Stromal cell of bone marrow (primary cell): ENCODE results near the gene REXO4.
A peak's percentile ranks its signal among the peaks of the same experiment; 100 is the strongest.
"Not testable (repeated sequence)": the region's sequence is repeated elsewhere in the genome, so short reads cannot be mapped to it uniquely, and the experiment has no call there.

Experiments used
- DNase-seq: peaks from one replicate; pipeline ENCODE4 v3.0.0-alpha.2; 2012; ENCODE audit warnings: low read depth

Gene REXO4

DNA sequence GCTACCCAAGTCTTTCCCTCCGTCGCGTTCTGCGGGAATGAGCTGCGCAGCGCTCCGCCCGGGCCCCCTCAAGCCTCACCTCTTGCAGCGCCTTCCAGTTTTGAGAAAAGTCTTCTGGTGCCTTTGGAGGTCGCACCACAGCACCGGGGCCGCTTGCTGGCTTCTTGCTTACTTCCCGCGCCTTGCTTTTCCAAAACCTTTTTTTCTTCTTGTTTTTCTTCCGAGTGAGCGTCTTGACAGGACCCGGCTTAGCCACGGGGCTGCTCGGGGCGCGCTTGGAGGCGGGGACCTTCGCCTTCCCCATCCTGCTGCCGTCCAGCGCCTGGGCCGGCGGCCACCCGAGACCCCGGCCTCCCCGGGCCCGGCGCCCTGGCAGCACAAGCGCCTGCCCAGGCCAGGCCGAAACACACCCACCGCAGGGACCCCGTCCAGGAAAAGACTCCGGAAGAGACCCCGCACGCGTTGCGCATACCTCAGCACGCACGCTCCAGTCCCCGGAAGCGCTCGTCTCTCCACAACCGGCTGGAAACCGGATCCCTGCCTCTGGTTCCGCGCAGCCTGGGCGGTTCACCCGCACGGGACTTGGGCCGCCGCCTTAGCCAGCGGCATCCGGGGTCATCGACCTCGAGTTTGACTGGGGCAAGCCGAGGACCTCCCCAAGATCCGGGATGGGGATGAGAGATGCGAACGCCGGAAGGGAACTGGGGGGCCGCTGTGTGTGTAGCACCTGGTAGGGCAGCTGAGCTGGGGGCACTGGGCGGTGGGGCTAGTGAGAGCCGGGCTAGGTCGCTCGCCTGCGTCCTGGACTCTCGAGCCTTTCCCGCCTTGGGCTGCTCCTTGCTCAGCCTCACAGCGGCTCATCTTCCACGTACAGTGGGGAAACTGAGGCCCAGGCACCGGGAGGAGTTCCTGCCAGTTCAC is at the start of gene REXO4:
Gene REXO4 (minus strand): TSS at position 470 of the 921 bp plus-strand sequence. CDS start 166 bp downstream, at position 304.
- peak; percentile 68 for DNase-seq

GRCh38 chr9:133467101-133467500 is 49.3 kb upstream of the REXO4 start:
- DNase-seq = no peak

GRCh38 chr9:133465984-133466383 is 48.2 kb upstream of the REXO4 start:
- DNase-seq = no peak

DNA sequence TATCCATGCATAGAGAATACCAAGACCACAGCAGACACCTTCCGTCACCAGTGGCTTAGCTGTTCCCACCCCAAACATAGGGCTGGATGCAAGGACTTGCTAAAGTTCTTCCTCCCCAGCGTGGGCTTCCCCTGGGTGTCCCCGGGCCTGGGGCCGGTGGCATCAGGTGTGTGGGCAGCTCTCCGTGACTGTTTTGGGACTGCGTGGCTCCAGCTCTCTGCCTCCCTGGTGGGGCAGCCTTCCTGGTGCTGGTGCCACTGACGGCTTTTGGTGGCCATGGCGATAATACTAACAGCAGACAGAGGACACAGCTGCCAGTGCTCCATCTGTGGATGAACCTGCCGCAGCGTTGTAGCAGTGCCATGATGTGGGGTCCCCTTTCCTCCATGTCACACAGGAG is 46.8 kb upstream of the REXO4 start:
- no peak for DNase-seq

- no peak for DNase-seq
These were observed 46.2 kb upstream of the REXO4 start for GRCh38 chr9:133463864-133464615.

- DNase-seq = no peak
These were observed 45.5 kb upstream of the REXO4 start for GRCh38 chr9:133463234-133463863.

DNA sequence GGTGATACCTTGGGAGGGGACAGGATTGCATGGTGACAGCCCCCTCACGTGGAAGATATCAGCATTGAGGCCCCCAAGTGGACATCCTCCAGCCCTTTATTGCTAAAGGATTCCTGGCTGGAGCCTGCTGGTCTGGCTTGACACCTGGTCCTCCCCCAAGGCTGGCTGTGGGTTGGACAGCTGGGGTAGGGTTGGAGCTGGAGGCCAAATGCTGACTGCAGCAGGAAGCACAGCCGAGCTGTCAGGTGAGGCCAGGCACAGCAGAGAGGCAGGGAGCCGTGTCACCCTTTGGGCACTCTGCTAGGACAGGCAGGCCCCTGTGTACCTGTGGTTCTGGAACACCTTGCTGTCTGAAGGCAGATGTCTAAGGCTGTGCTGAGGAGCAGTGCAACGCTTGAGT is 44.2 kb upstream of the REXO4 start:
- DNase-seq = no peak

- no peak for DNase-seq
These were observed 42.8 kb upstream of the REXO4 start for GRCh38 chr9:133460405-133461175.

DNA sequence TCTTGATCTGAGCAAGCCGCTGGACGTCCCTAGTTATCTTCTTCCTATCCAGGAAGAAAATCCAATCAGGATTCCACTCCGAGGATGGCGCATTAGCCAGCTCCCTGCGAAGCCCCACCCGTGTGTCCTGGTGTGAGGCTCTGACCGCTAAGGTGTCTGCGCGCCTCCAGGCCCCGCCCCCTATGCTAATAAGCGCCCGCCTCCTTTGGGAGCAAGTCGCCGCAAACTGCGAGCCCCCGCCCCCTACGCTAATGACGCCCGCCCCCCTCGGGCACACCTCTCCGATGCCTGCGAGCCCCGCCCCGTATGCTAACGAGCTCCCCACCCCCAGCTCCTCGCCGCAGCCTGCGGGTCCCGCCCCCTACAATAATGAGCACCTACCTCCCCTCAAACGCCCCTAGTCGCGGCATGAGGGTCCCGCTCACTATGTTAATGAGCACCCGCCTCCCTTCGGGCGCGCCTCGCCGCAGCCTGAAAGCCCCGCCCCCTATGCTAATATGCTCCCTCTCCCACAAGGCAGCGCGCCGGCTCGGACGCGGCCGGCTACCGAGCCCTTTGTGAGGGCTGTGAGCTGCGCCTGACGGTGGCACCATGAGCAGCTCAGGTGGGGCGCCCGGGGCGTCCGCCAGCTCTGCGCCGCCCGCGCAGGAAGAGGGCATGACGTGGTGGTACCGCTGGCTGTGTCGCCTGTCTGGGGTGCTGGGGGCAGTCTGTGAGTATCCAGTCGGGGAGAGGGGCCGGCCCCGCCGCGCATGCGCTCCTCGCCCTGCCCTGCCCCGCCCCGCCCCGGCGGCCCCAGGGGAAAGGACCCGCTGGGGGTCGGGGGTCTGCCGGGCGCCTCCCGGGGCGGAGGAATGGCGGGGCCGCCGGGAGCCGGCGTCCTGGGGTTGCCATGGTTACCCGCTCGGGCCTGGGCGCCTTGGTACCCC is 41.9 kb upstream of the REXO4 start, which contains the start of gene CACFD1:
Gene CACFD1 (plus strand): TSS at position 503 of the 929 bp plus-strand sequence. CDS start 89 bp downstream, at position 592.
- peak; percentile 82 for DNase-seq

GRCh38 chr9:133458643-133459312 is 41.0 kb upstream of the REXO4 start:
- DNase-seq = no peak

- DNase-seq = no peak
These were observed 39.9 kb upstream of the REXO4 start for GRCh38 chr9:133457748-133458147.

- no peak for DNase-seq
These were observed 39.4 kb upstream of the REXO4 start for GRCh38 chr9:133457233-133457632.

DNA sequence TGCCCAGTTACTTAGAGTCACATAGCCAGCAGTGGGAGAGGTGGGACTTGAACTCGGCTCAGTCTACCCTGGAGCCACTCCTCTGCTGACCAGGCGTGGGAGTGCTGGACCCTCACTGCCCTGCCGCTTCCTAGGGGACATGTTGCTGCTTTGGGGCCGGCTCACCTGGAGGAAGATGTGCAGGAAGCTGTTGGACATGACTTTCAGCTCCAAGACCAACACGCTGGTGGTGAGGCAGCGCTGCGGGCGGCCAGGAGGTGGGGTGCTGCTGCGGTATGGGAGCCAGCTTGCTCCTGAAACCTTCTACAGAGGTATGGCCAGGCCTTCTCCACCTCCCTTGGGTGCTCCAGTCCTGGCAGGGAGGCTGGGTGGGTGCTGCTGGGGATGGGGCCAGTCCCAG is 38.6 kb upstream of the REXO4 start:
- DNase-seq = no peak

DNA sequence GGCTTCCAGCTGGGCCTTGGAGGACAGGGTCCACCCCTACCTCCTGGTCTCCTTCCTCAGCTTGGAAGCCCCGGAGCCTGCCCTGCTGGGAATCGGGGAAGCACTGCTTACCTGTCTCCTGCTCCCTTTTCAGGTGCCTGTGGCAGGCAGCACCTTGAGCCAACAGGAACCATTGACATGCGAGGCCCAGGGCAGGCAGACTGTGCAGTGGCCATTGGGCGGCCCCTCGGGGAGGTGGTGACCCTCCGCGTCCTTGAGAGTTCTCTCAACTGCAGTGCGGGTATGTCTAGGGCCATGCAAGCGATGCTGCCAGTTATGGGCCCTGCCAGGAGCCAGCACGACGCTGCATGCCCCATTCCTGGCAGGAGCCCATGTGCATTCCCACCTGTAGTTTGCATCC is 38.1 kb upstream of the REXO4 start:
- DNase-seq = no peak

GRCh38 chr9:133454943-133455673 is 37.3 kb upstream of the REXO4 start:
- DNase-seq = no peak

DNA sequence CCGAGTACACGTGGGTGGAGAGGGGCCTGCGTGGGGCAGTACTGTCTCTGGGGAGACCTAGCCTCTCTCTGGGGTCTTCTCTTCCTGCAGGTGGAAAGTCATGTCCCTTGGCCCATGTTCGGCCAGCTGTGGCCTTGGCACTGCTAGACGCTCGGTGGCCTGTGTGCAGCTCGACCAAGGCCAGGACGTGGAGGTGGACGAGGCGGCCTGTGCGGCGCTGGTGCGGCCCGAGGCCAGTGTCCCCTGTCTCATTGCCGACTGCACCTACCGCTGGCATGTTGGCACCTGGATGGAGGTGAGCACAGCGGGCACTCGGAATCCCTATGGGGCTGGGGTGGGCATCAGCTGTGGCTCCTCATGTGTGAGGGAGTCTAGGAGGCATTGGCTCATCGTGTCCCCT is 36.5 kb upstream of the REXO4 start:
- DNase-seq = no peak

DNA sequence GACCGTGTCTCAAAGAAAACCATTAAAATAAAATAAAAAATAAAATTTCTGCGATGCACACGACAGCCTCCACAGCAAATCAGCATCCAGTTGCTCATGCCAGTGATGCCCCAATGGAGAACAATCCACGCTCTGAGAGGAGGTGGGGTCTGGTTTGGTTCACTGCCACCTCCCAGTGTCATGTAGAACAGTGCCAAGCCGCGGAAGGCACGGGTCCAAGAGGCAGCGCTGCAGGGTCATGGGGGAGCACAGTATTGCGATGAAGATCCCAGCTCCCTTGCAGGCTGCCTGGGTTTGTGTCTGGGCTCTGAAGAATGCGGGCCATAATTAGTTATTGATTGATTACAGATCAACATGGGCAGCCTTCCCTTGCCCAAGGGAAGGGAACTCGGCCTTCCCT is 35.8 kb upstream of the REXO4 start:
- no peak for DNase-seq

DNA sequence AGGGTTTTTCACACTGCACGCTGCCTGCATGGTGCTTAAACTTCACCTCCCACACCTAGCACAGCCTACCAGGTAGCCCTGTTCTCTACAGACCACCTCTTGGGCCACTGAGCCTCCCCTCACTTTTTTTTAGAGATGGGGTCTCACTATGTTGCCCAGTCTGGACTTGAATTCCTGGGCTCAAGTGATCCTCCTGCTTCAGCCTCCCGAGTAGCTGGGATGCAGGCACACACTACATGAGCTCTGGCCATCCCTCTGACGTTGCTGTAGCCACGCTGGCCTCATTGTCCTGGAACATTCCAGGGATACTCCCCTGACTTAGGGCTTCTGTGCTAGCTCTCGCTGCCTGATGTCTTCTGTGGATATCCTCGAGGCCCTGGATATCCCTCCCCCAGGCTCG is 34.8 kb upstream of the REXO4 start:
- no peak for DNase-seq

GRCh38 chr9:133451865-133452264 is 34.1 kb upstream of the REXO4 start:
- DNase-seq = not testable (repeated sequence)
